ENCODE measurements around the gene MAST3.

DNA sequence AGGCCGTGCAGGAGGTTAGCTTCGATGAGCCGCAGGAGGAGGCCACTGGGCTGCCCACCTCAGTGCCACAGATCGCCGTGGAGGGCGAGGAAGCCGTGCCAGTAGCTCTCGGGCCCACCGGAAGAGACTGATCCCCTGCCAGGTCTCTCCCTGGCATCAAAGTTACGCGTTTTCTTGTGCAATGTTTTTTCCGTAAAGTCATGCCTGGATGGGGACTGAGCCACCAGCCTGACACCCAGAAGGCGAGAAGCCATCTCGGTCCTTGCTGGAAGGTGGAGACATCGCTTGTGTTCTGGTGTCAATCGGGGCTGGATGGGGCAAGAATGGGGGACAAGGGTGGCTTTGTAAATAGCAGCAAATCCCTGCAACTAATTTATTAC lies 52.0 kb downstream of the MAST3 start:
- TF ChIP-seq CTCF (conservative IDR thresholded peaks at IDR 0.05; ENCODE audit: low read length) (no peak), EZH2phosphoT487 (IDR thresholded peaks at IDR 0.05; ENCODE audit: borderline replicate concordance, low read depth, low read length) (no peak)
